PC-9 (cell line): ENCODE results near the gene PRR7. TPM values are rescaled to one million over a fixed set of nuclear protein-coding genes. Genes with fewer than 3 reads are reported as not detected.

Source experiments
- BruUV-seq: library from RNA; stranded (reverse); fragments of 400-500 nt; replicated peaks from 2 replicates; lab custom pipeline; 2021; lab: Mats Ljungman, UMichigan
- CTCF ChIA-PET: fragments of 300-600 bp; sonication (Branson Sonifier 250); formaldehyde crosslinking; loops from one replicate; lab custom pipeline; 2022; ENCODE audit warnings: antibody characterized with exemption; lab: Charles Lee
- POLR2A ChIA-PET: fragments of 300-600 bp; sonication (Branson Sonifier 250); formaldehyde crosslinking; loops from one replicate; lab custom pipeline; 2022; ENCODE audit warnings: antibody characterized with exemption; ENCODE audit not compliant: unreplicated experiment; lab: Charles Lee
- DNase-seq, 2 experiments: peaks; one replicate each; pipeline versions ENCODE4 v3.0.0 to v3.0.0-alpha.2; 2015 to 2022; ENCODE audit warnings: mixed read lengths in 1 of 2
- H2AFZ ChIP-seq: fragments of 200-600 bp; sonication (generic); 2 replicates; pipeline ENCODE4 v1.8.1; 2017; ENCODE audit warnings: antibody characterized with exemption
- H3F3A ChIP-seq: fragments of 200-600 bp; sonication (generic); 2 replicates; pipeline ENCODE4 v1.8.1; 2017; ENCODE audit warnings: antibody characterized with exemption, mild to moderate bottlenecking, low read depth; ENCODE audit not compliant: insufficient read depth
- H3K27ac ChIP-seq: fragments of 200-600 bp; sonication (generic); 2 replicates; pipeline ENCODE4 v1.6.1; 2016; ENCODE audit warnings: mixed run types
- H3K27me3 ChIP-seq: fragments of 200-600 bp; sonication (generic); 2 replicates; pipeline ENCODE4 v1.6.1; 2016; ENCODE audit warnings: low read depth, mixed run types; ENCODE audit not compliant: insufficient read depth
- H3K36me3 ChIP-seq: fragments of 200-600 bp; sonication (generic); 2 replicates; pipeline ENCODE4 v1.6.1; 2016; ENCODE audit warnings: low read depth, mixed run types
- H3K4me1 ChIP-seq: fragments of 200-600 bp; sonication (generic); replicated peaks from 2 replicates; pipeline ENCODE4 v1.6.1; 2016; ENCODE audit warnings: mixed run types; ENCODE audit not compliant: insufficient read depth
- H3K4me2 ChIP-seq: fragments of 200-600 bp; sonication (generic); 2 replicates; pipeline ENCODE4 v1.6.1; 2017; ENCODE audit warnings: mixed run types
- H3K4me3 ChIP-seq: fragments of 200-600 bp; sonication (generic); 2 replicates; pipeline ENCODE4 v1.6.1; 2016; ENCODE audit warnings: mixed run types
- H3K79me2 ChIP-seq: fragments of 200-600 bp; sonication (generic); 2 replicates; pipeline ENCODE4 v1.6.1; 2017; ENCODE audit warnings: low read depth, mixed run types
- H3K9me2 ChIP-seq: fragments of 200-600 bp; sonication (generic); 2 replicates; pipeline ENCODE4 v1.8.1; 2017; ENCODE audit warnings: mild to moderate bottlenecking; ENCODE audit not compliant: insufficient read depth
- H3K9me3 ChIP-seq: fragments of 200-600 bp; sonication (generic); 2 replicates; pipeline ENCODE4 v1.8.1; 2016; ENCODE audit warnings: low read depth; ENCODE audit not compliant: insufficient read depth
- H4K20me1 ChIP-seq: fragments of 200-600 bp; sonication (generic); 2 replicates; pipeline ENCODE4 v1.8.1; 2017; ENCODE audit not compliant: insufficient read depth
- CTCF ChIP-seq: fragments of 200-600 bp; sonication (generic); conservative IDR thresholded peaks from 2 replicates; pipeline ENCODE4 v1.6.1; 2017; ENCODE audit warnings: mixed run types, antibody characterized with exemption, mild to moderate bottlenecking, moderate library complexity
- EZH2 ChIP-seq: fragments of 200-600 bp; sonication (generic); IDR thresholded peaks from 2 replicates; pipeline ENCODE4 v1.8.0; 2017; ENCODE audit warnings: antibody characterized with exemption, low read depth
- intact Hi-C: fragments of 100-400 bp; cut with micrococcal nuclease; formaldehyde crosslinking; loops from one replicate; pipeline ENCODE4 v1.10.0; 2022; ENCODE audit not compliant: unreplicated experiment
- total RNA-seq: library from RNA; stranded (reverse); gene quantifications from 2 replicates; pipeline ENCODE4 v1.2.3, GENCODE V29; 2021

PRR7 gene
- total RNA-seq, 1 experiment from 2014 or later = 22.2 TPM

GRCh38 chr5:177486256-177486655 is 39.6 kb downstream of the PRR7 start:
- no peaks in the 10 kb centered on the region for H3K4me1 ChIP-seq
- no peak overlapping the region for H3K4me3 ChIP-seq
- no peaks in the 10 kb centered on the region for H3K9me3 ChIP-seq
- no peaks in the 10 kb centered on the region for H3K79me2 ChIP-seq
- CTCF ChIA-PET = no interaction called here
- intact Hi-C loops = no loop called here
- no peak for TF ChIP-seq CTCF
- no peak for TF ChIP-seq EZH2
- H3K9me2 ChIP-seq = no peaks in the 10 kb centered on the region
- peaks cover 4% of the 10 kb centered on the region; the same call in 1 of the 2 replicates for H3K36me3 ChIP-seq
- no peak overlapping the region for H3K27ac ChIP-seq
- DNase-seq = no peak
- peaks cover 19% of the 10 kb centered on the region; the same call in 1 of the 2 replicates for H3F3A ChIP-seq
- no TSS peak for BruUV-seq
- POLR2A ChIA-PET = interaction anchor here (0.6 kb wide), 1 partner anchor 9 kb away, joined by 4 read pairs; no protein-coding TSS in a partner anchor
- no peaks in the 10 kb centered on the region for H4K20me1 ChIP-seq
- no peaks in the 10 kb centered on the region for H3K27me3 ChIP-seq
- no peak overlapping the region for H2AFZ ChIP-seq
- no peak overlapping the region for H3K4me2 ChIP-seq

- no peak for DNase-seq
- no peak overlapping the region for H3K27ac ChIP-seq
- ChIA-PET CTCF (no interaction called here), POLR2A (interaction anchor here (0.6 kb wide), 1 partner anchor 8 kb away, joined by 4 read pairs; no protein-coding TSS in a partner anchor)
- no peaks in the 10 kb centered on the region for H3K4me1 ChIP-seq
- intact Hi-C loops = no loop called here
- H2AFZ ChIP-seq = no peak overlapping the region
- no peaks in the 10 kb centered on the region for H3K27me3 ChIP-seq
- no peaks in the 10 kb centered on the region for H3K9me3 ChIP-seq
- H4K20me1 ChIP-seq = no peaks in the 10 kb centered on the region
- no peak for TF ChIP-seq CTCF
- TF ChIP-seq EZH2 = no peak
- H3F3A ChIP-seq = peaks cover 16% of the 10 kb centered on the region; the same call in 1 of the 2 replicates
- H3K79me2 ChIP-seq = peaks cover under 1% of the 10 kb centered on the region; the same call in 1 of the 2 replicates
- H3K9me2 ChIP-seq = no peaks in the 10 kb centered on the region
- H3K4me2 ChIP-seq = no peak overlapping the region
- BruUV-seq = no TSS peak
- peaks cover 4% of the 10 kb centered on the region; the same call in 1 of the 2 replicates for H3K36me3 ChIP-seq
- no peak overlapping the region for H3K4me3 ChIP-seq
These were observed 40.5 kb downstream of the PRR7 start for GRCh38 chr5:177487144-177487543.

GRCh38 chr5:177487975-177488374 is 41.4 kb downstream of the PRR7 start:
- peaks cover 4% of the 10 kb centered on the region; the same call in 1 of the 2 replicates for H3K36me3 ChIP-seq
- 0 out of 2 replicates have a peak, but pooled peaks have one; percentile 17 for TF ChIP-seq CTCF
- TF ChIP-seq EZH2 = no peak

More at GRCh38 chr5:177487975-177488374, 41.4 kb downstream of the PRR7 start:
- peaks cover 1% of the 10 kb centered on the region; the same call in 1 of the 2 replicates for H3K4me1 ChIP-seq
- H3K9me3 ChIP-seq = no peaks in the 10 kb centered on the region
- H3K9me2 ChIP-seq = no peaks in the 10 kb centered on the region
- H3K4me2 ChIP-seq = no peak overlapping the region
- DNase-seq = no peak
- BruUV-seq = no TSS peak
- intact Hi-C loops = no loop called here
- H3F3A ChIP-seq = peaks cover 12% of the 10 kb centered on the region; the same call in 1 of the 2 replicates
- H3K27ac ChIP-seq = no peak overlapping the region
- H3K27me3 ChIP-seq = no peaks in the 10 kb centered on the region
- H3K4me3 ChIP-seq = no peak overlapping the region
- CTCF ChIA-PET = no interaction called here
- H2AFZ ChIP-seq = no peak overlapping the region
- no peaks in the 10 kb centered on the region for H4K20me1 ChIP-seq
- peaks cover 9% of the 10 kb centered on the region for H3K79me2 ChIP-seq
- POLR2A ChIA-PET = no interaction called here
